ENCODE results near the gene PLEKHA1.

- TF ChIP-seq CTCF (IDR thresholded peaks at IDR 0.05; ENCODE audit: low read length) (no peak), EZH2 (IDR thresholded peaks at IDR 0.05; ENCODE audit: borderline replicate concordance, low read length) (no peak)
These were observed 4.5 kb downstream of the PLEKHA1 start for GRCh38 chr10:122379041-122379440.

All from OCI-LY1 (cell line).